Fibroblast of the conjunctiva (primary cell): ENCODE results near the gene CNTD1.

Experiments used
- DNase-seq: peaks from one replicate; pipeline ENCODE4 v3.0.0-alpha.2; 2010; ENCODE audit warnings: low read depth

The CNTD1 gene

DNA sequence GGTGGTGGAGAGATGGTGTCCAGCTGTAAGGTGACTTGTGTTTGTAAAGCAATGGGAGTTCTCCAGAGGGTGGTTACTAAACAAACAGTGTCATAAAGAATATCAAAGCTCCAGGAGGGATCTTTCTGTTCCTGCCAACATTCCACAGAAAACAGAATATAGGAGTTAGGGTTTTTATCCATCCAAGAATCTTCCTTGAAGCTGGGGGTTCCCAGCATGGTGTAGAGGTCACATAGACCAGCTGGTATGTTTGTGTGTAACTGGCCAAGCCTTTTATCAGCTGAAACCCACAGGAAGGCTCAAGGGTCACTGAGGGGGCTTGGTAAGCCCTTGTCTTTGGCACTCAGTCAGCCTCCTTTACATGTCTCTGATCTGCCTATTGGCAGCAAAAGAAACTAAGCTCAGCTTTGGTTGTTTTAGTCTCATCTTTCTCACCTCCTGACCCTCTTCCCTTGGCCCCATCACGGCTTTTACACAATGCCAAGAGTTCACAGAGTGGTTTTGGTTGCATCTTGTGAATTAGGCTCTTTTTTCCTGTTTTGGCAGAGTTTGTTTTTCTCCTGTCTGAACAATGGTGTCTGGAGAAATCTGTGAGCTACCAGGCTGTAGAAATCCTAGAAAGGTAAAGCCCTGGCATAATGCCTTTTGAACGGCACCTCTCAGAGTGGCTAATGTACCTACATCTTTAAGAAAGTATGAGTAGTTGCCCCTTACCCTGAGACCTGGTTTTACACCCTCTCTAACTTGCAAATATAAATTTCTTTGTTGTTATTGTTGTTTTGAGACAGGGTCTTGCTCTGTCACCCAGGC, 4.6 kb downstream of the CNTD1 start:
- DNase-seq = no peak

DNA sequence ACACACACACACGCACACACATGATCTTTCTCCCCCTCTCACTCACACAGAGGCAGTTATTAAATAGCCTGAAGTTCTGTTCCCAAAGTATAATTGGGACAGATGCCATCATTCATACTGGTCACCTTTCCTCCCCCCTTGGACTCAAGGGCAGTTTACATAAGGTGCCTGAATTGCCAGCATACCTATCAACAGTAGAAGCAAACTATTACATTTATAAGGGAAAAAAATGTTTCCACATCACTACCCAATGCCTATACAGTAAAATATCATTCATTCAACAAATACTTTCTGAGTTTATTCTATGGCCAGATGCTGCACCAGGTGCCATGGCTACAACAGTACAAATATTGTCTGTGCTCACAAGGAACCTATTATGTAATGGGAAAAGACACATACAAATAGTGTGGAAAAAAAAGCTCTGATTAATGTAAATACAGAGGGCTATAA, 6.3 kb downstream of the CNTD1 start:
- no peak for DNase-seq

DNA sequence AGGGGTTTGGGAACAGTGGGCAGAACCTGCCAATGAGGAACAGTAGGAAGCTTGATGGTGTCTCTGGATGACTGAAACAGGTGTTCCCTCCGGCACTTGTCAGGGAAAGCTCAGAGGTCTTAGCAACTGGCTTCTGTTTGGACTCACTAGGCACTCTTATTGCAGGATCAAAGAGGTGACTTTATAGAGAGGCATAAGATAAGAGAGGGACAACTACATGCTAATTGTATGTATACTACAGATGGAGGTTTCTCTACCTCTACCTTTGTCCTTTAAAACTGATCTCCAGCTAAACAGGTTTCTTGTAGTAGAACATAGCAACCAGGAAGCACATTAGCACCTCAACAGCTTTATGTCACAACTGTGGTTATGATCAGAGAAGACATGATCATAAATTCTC, 7.6 kb downstream of the CNTD1 start:
- no peak for DNase-seq

DNA sequence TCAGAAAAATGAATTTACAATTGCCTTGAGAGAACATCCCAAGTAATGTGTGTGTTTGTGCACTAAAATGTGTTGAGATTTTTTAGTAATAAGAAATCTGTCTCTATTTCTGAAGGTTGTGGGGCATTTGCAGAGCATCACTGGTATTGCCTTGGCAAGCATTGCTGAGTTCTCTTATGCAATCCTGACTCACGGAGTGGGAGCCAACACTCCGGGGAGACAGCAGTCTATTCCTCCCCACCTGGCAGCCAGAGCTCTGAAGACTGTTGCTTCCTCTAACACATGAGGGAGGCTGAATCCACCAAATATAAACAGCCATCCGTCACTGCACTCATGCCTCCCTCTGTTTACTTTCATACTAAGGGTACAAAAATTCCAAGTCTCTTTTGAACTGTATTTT, 10.6 kb downstream of the CNTD1 start:
- DNase-seq = peak; percentile 61

DNA sequence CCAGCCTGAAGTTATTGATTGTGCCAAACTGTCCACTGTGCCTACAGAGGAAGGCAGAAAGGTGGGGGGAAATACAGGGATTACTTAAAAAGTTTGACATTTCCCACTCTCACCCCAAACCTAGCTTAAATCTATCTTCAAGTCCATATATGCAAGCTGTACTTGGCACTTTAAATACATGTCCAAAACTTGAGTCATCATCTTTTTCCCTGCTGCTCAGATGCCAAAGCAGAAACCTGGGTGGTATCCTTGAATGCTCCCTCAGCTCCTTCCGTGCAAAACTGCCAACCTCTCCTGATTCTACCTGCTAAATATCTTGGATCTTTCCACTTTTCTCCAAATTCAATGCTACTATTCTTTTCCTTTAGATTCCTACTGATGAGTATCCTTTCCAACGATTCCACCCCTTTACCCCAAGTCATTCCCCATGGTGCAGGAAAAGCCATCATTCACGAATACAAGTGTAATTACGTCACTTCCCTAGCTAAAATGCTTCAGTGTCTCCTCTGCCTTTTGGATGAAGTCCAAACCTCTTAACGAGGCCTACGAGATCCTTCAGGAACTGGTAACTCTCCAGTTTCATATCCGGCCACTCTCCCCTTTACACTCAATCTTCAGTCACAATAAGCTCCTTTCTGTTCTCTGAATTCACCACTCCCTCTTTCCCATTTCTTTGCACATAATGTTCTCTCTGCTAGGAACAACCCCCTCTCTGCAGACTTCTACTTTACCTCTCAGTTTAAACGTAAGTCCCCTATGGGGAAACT, 16.2 kb downstream of the CNTD1 start:
- peak; percentile 23 for DNase-seq

DNA sequence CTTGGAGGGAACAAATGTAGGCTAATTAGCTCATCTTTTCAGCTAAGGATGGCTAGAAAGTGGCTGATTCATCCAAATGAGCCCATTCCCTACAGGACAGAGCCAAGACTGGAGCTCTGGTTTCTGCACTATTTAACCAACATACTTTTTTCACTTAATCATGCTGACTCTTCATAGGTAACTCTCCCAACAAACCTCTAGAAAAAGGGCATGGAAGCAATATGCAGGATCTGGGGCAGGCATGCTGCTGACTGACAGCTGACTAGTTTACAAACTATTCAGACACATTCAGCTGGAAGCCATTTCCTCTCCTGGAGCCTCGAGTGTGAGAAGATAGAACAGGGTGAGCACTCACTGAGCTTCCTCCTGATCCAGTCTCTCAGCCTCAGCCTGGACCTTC, 19.2 kb downstream of the CNTD1 start:
- DNase-seq = no peak

DNA sequence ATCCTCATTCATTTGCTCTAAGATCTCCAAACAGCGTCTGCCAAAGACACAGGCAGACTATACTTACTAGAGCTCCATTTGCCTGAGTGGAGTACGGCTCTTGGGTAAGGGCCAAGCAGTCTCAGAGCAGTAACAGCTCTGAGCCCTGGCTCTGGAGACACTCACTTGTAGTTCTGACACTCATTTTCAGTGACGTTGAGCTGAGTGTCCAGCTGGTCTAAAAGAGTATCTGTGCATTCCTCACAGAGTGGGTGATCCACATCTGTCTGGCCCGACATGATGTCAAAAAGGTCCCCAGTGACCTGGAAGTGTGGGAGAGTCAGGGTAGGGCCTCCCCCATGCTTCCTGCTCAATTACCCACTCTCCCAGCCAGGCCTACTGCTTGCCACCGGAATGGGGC, 19.7 kb downstream of the CNTD1 start:
- DNase-seq = no peak

DNA sequence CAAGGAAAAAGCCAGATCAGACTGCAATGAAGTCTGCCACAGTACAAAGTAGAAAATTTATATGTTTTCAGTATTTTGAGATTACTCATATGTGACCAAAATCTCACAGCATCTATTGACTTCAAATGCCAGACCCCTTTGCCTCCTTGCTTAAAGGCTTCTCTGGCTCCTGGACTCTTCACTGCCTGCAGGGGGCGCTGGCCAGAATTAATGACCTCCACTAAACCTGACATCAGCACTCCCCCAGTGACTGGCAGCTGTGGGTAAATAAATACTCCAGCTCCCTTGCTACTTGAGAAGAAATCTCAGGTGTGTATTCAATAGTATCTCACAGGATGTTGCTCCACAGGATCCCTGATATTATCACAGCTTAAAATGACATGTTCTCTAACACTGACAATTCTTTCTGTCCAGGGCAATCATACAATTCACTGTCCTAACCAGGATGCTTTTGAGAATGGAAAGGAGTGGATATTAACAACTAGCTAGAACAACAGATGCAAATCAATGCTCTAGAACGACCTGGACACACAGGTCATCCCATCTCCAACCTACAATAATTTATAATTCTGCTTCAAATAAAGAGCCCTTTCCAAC, 21.4 kb downstream of the CNTD1 start:
- no peak for DNase-seq

DNA sequence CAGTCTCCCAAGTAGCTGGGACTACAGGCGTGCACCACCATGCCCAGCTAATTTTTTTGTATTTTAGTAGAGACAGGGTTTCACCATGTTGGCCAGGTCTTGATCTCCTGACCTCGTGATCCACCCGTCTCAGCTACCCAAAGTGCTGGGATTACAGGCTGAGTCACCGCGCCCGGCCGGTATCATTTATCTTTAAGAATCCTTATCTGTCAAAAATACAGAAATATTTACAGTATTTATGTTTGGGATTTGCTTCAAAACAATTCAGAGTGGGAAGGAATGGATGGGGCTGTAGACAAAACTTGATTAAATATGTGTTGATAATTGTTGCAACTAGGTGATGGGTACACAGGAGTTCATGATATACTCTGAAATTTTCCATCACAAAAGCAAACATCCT, 22.5 kb downstream of the CNTD1 start:
- no peak for DNase-seq

DNA sequence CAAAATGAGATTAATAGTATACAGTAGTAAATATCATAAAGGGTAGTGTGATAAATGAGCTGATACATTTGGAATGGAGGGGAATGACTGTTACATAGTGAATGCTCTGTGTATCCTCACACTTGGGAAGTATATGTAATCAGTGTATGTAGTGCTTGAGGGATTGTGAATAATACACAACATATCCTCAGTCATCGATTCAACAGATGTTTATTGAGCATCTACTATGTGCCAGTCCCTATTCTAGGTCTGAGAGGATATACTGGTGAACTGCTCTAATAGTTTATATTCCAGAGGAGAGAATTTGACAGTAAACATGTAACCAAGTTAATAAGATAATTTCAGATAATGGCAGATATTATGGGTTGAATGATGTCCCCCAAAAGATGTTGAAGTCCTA, 28.8 kb downstream of the CNTD1 start:
- no peak for DNase-seq

DNA sequence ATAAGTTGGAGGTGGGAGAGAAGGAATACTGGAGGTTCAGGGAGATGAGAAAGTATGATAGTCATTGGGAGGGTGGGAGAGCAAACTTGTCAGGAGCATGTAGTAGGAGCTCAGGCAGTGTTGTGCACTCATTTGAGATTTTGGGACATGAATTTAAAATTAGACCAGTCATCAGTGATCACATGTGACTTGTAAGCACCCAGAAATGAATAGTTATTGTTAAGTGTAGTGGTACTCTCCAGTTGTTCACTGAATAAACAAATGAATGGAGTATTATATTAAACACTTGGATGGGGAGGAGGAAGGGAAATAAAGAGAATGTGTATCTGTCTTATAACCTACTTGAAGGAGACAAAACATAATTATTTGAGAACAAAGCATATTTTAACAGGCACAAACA, 32.3 kb downstream of the CNTD1 start:
- DNase-seq = no peak

DNA sequence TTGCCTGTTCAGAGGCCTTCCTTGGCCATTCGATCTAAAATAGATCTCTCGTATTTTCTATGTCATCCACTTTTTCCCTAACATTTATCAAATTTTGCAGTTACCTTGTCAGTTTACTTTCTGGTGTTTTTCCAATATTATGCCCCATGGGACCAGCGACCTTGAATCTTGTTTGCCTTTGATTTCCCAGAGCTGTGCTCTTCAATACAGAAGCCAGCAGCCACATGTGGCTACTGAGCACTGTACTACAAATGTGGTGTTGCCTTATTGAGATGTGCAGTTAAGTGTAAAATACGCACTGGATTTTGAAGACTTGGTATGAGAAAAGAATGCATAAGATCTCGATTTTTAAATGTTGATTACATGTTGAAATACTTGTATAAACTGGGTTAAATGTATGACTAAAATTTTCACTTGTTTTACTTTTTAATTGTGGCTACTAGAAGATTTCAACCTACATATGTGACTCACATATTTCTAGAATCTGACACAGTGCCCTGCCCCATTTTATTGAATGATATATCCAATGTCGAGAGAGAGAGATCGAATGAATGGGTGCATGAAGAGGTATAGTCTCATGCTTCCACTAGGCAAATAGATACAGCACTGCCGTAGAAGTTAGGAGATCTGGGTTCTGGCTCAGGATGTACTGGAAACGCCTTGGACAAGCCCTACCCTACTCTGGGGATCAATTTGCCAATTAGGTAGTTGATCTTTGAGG, 33.7 kb downstream of the CNTD1 start:
- DNase-seq = no peak

DNA sequence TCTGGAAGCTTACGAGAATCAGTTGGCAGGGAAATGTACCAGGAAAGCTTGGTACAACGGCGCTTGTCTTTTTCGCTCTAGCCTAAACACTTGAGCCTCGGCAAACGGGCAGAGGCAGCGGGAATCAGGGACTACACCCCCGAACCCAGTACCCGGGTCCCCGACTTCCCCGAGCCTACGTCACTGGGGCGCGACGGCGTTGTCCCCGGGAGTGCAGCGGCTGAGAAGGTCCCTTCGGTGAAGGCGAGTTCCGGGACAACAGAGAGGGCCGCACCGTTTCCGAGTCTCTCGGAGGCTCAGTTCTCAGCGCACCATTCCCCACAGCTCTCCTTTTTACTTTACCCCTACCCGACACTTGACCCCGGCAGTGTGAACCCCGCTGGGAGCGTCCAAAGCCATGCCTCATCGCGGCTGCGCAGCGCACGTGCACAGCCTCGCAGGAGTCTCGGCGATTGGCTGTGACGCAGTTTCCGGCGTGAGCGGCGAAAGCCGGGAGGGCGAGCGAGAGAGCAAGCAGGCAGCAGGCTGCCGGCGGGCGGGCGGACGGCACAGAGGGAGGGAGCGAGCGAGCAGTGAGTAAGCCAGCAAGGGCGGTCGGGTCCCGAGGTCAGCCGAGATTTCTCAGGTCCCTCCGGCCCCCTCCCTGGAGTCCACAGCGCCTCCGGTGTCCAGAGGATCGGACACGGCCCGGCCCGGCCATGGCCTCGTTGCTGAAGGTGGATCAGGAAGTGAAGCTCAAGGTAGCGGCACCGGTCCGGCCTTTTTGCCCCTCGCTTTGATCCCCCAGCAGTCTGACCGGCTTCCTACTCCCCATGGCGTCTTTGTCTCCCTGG, 34.5 kb downstream of the CNTD1 start, which contains the start of gene PSME3:
PSME3 (plus strand) TSS at position 464 of the 833 bp plus-strand sequence; CDS start at position 699, 235 bp downstream.
- peak; percentile 44 for DNase-seq

DNA sequence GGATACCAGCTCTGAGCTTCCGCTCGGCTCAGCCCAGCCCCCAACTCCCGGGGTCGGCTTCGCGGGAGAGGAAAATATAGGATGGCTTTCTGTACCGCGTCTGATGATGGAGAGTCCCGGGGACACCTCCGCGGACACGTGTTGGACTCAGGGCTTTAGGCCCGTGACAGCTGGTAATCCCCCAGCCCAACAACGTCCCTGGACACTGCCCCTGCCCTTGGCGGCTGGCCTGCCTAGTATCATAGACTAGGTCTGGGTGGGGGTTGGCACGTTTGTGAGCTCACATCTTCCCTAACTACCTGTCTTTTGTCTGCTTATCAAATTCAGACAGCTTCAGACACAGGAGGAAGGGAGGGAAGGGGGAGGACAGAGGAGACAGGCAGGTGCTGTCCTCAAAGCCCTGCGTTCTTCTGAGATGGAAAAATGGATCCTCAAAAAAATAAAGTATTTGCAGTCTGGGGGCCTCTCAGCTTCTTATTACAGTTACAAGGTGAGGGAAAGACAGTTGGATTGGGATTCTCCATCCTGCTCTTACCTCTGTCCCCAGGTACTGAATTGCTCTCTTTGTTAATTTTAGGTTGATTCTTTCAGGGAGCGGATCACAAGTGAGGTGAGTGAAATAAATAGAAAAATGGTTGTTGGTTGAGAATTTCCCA, 35.2 kb downstream of the CNTD1 start:
- DNase-seq = no peak

DNA sequence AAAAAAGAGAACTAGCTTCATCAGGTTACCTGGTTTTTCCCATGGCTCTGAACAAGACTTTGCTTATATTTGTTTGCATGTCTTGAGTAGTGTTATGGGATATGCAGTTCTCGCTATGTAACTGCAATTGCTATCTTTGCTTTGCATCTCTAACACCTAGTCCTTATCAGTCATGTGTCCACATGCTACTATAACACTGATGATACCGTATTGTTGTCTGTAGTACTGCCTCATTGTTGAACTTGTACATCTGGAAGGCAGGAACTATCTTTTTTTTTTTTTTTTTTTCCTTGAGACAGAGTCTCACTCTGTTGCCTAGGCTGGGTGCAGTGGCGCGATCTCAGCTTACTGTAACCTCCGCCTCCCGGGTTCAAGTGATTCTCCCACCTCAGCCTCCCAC, 37.1 kb downstream of the CNTD1 start:
- DNase-seq = no peak

DNA sequence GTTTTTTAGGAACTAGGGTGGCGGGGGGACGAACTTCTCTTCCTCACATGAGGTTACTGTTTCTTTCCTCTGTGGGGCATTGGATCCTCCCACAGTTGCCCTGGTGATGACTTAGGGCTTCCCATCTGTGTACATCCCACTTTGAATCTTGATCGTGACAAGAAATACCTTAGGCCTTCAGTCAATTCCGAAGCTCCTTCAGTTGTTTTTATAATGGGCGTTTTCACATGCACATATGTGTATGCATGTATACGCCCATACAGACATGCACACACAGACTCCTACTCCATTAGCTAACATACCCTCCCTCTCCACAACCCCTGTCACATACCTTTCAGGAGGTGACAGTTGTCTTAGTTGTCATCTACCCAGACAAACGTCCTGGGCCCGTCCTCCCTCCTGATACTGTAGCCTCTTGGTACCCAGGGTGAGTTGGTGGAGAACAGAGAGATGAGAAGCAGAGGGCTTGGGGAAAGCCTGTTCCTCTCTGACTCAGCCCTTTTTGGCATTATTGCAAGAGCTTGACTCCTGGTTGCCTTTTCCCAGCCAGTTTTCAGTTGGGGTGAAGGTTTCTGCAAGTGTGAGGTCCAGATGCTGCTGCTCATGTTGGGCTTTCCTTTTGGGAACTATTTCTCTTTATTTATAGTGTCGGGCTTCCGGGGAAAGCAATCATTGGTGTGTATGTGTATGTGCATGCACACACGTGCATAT, 43.5 kb downstream of the CNTD1 start:
- DNase-seq = peak; percentile 9

DNA sequence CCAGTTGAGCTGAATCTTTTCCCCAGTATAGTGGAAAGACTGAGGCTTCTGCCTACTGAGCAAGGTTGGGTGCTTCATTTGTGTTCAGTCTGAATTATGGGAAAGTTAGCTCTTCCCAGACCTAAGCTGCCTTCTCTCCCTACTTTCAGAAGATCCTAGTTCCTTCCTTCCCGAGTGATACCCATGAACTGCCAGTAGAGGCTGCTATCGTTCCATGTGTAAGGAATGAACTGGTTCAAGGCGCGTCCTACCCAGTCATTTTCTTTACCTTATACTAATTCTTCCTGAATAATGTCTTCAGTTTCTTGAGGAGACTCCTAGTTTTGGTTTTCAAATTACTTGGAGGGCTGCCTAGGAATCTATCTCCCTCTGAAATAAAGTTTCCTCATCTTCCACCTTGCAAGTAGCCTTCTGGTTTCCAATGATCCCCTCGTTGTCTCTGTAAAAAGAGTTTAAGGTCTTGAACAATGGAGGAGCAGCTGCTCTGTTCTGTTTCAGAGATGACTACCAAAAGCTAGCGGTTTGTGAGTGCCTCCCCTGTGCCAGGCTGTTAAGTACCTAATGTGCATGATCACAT, 44.8 kb downstream of the CNTD1 start:
- DNase-seq = peak; percentile 69

DNA sequence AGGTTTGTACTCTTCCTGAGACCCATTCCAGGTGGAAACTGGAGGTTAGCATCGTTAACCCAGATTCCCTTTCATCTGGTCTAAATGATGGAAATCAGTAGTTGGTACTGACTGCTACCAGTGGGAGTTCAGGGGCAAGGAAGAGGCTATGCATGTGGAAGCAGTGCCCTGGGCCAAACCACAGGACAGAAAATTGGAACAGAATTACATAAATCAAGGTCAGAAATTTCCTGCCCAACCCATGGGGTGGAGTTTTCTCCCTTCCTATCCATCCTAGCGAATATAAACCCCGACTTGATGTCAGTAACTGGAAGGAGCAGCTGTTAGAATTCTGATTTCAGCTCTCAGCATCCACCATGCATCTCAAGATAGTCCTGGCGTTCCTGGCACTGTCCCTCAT, 45.6 kb downstream of the CNTD1 start, which contains the start of gene AOC2:
AOC2 (plus strand) TSS at position 310 of the 400 bp plus-strand sequence; CDS start at position 357, 47 bp downstream.
- DNase-seq = no peak

DNA sequence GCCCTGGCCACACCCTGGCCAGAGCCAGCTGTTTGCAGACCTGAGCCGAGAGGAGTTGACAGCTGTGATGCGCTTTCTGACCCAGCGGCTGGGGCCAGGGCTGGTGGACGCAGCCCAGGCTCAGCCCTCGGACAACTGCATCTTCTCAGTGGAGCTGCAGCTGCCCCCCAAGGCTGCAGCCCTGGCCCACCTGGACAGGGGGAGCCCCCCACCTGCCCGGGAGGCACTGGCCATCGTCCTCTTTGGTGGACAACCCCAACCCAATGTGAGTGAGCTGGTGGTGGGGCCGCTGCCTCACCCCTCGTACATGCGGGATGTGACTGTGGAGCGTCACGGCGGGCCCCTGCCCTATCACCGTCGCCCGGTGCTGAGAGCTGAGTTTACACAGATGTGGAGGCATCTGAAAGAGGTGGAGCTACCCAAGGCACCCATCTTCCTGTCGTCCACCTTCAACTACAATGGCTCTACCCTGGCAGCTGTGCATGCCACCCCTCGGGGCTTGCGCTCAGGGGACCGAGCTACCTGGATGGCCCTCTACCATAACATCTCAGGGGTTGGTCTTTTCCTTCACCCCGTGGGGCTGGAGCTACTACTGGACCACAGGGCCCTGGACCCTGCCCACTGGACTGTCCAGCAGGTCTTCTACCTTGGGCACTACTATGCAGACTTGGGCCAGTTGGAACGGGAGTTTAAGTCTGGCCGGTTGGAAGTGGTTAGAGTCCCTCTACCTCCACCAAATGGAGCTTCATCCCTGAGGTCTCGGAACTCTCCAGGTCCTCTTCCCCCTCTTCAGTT, 46.3 kb downstream of the CNTD1 start:
- DNase-seq = no peak
